HCT116 (cell line): ENCODE measurements around the gene GJB6.

Source experiments
- ATF3 ChIP-seq: IDR thresholded peaks from 2 replicates; pipeline ENCODE4 v1.6.1; 2012
- CTCF ChIP-seq, 3 experiments: fragments of 200-600 bp in 1 of 3; sonication (generic) in 1 of 3; IDR thresholded peaks in 2 of 3; conservative IDR thresholded peaks in 1 of 3; 2 replicates each; pipeline ENCODE4 v1.5.1; 2012 to 2017; ENCODE audit warnings: low read depth in 2 of 3, low read length in 2 of 3, antibody characterized with exemption in 1 of 3, borderline replicate concordance in 1 of 3, control low read depth in 1 of 3, mild to moderate bottlenecking in 1 of 3, mixed read lengths in 1 of 3, mixed run types in 1 of 3, moderate library complexity in 1 of 3; ENCODE audit not compliant: insufficient read depth in 1 of 3
- EZH2 ChIP-seq: fragments of 200-600 bp; sonication (generic); IDR thresholded peaks from 2 replicates; pipeline ENCODE4 v1.6.1; 2017; ENCODE audit warnings: antibody characterized with exemption, mixed run types
- EZH2phosphoT487 ChIP-seq: fragments of 200-600 bp; IDR thresholded peaks from 2 replicates; pipeline ENCODE4 v1.6.1; 2018; ENCODE audit warnings: antibody characterized with exemption, borderline replicate concordance
- MAX ChIP-seq: IDR thresholded peaks from 2 replicates; pipeline ENCODE4 v1.6.1; 2012
- POLR2A ChIP-seq: IDR thresholded peaks from 2 replicates; pipeline ENCODE4 v1.7.0; 2011; ENCODE audit warnings: borderline replicate concordance; ENCODE audit not compliant: insufficient read depth, insufficient read length; ENCODE audit errors: extremely low read depth
- SIN3A ChIP-seq: IDR thresholded peaks from 2 replicates; pipeline ENCODE4 v1.6.1; 2012; ENCODE audit warnings: low read depth
- SRF ChIP-seq: IDR thresholded peaks from 2 replicates; pipeline ENCODE4 v1.6.1; 2012; ENCODE audit warnings: low read depth

- TF ChIP-seq POLR2A = no peak
- TF ChIP-seq EZH2phosphoT487 = no peak
- no peak for TF ChIP-seq CTCF (IDR thresholded peaks at IDR 0.05 in 2 of 3, conservative IDR thresholded peaks at IDR 0.05 in 1 of 3; ENCODE audit: borderline replicate concordance in 1 of 3, insufficient read depth in 1 of 3, low read depth in 2 of 3, low read length in 2 of 3)
- no peak for TF ChIP-seq MAX
- no peak for TF ChIP-seq SRF
- no peak for TF ChIP-seq ATF3
- no peak for TF ChIP-seq SIN3A
- no peak for TF ChIP-seq EZH2
These were observed 38.8 kb downstream of the GJB6 start for GRCh38 chr13:20193162-20193906.
